Fibroblast of lung (primary cell): Measurements from ENCODE around the gene SRGAP2.
"Not testable (repeated sequence)": the region's sequence is repeated elsewhere in the genome, so short reads cannot be mapped to it uniquely, and the experiment has no call there.

ENCODE experiments used
- CTCF ChIP-seq, 2 donors: IDR thresholded peaks in 1 of 2; conservative IDR thresholded peaks in 1 of 2; 1 replicate in 1 of 2; 2 replicates in 1 of 2; pipeline ENCODE4 v1.5.1; 2011 to 2012; ENCODE audit warnings: low read length in 2 of 2, control low read depth in 1 of 2, inconsistent platforms in 1 of 2, low read depth in 1 of 2, mild to moderate bottlenecking in 1 of 2
- EZH2 ChIP-seq: IDR thresholded peaks from 2 replicates; pipeline ENCODE4 v1.5.1; 2012; ENCODE audit warnings: low read length, control low read depth, mild to moderate bottlenecking; ENCODE audit errors: missing control alignments

- TF ChIP-seq CTCF (conservative IDR thresholded peaks at IDR 0.05 in 1 of 2, IDR thresholded peaks at IDR 0.05 in 1 of 2; ENCODE audit: low read depth in 1 of 2, low read length in 2 of 2); EZH2: not testable (repeated sequence)
These were observed 33.5 kb upstream of the SRGAP2 start for GRCh38 chr1:206169794-206170193.
